Bronchial epithelial cell (primary cell): ENCODE results near the gene SRP19. TPM values are rescaled to one million over a fixed set of nuclear protein-coding genes. Genes with fewer than 3 reads are reported as not detected.
"Not testable (repeated sequence)": the region's sequence is repeated elsewhere in the genome, so short reads cannot be mapped to it uniquely, and the experiment has no call there.

Experiments
- DNase-seq: peaks from one replicate; pipeline ENCODE4 v3.0.0-alpha.2; 2010; ENCODE audit warnings: low read depth
- FAIRE-seq: peaks from 2 replicates; lab custom pipeline; 2011; peaks lifted over from hg19 to GRCh38; lab: Jason Lieb, UNC
- H3K27me3 ChIP-seq: 2 replicates; pipeline ENCODE4 v1.5.1; 2011; ENCODE audit warnings: low read length; ENCODE audit not compliant: control insufficient read depth, insufficient read depth
- H3K36me3 ChIP-seq: 2 replicates; pipeline ENCODE4 v1.5.1; 2011; ENCODE audit warnings: low read length; ENCODE audit not compliant: control insufficient read depth, insufficient read depth
- H3K4me3 ChIP-seq: 2 replicates; pipeline ENCODE4 v1.5.1; 2011; ENCODE audit warnings: mild to moderate bottlenecking, low read depth, low read length, control low read depth
- CTCF ChIP-seq: IDR thresholded peaks from 2 replicates; pipeline ENCODE4 v1.5.1; 2011; ENCODE audit warnings: mild to moderate bottlenecking, moderate library complexity, low read length, control low read depth, inconsistent platforms; ENCODE audit not compliant: insufficient read depth, severe bottlenecking
- total RNA-seq: library from RNA; depleted of rRNA; stranded (reverse); fragments of >200 nt; gene quantifications from 2 replicates; pipeline ENCODE4 v1.2.1, GENCODE V29; 2014

The SRP19 gene
- total RNA-seq, 1 donor from 2014 or later, result 109 TPM

- DNase-seq (no peak), FAIRE-seq (no peak)
- no peaks in the 10 kb centered on the region for H3K27me3 ChIP-seq
- no peak overlapping the region for H3K4me3 ChIP-seq
- no peak for TF ChIP-seq CTCF
- H3K36me3 ChIP-seq, result peaks cover 11% of the 10 kb centered on the region
These were observed 34.6 kb downstream of the SRP19 start for GRCh38 chr5:112895682-112896081.

- H3K27me3 ChIP-seq, result no peaks in the 10 kb centered on the region
- TF ChIP-seq CTCF, result no peak
- FAIRE-seq (no peak), DNase-seq (no peak)
- no peak overlapping the region for H3K4me3 ChIP-seq
- peaks cover 8% of the 10 kb centered on the region for H3K36me3 ChIP-seq
These were observed 41.5 kb downstream of the SRP19 start for GRCh38 chr5:112902561-112902960.

- not testable (repeated sequence) for DNase-seq, FAIRE-seq, H3K4me3 ChIP-seq, H3K27me3 ChIP-seq
- H3K36me3 ChIP-seq, result peaks cover 13% of the 10 kb centered on the region
These were observed 43.9 kb downstream of the SRP19 start for GRCh38 chr5:112904996-112905395.

- FAIRE-seq, result no peak
- Histone ChIP-seq H3K4me3 (no peak overlapping the region), H3K27me3 (no peaks in the 10 kb centered on the region), H3K36me3 (peaks cover 14% of the 10 kb centered on the region)
- no peak for TF ChIP-seq CTCF
- DNase-seq, result no peak
These were observed 45.5 kb downstream of the SRP19 start for GRCh38 chr5:112906637-112907036.

GRCh38 chr5:112907166-112907631 is 46.1 kb downstream of the SRP19 start:
- peaks cover 14% of the 10 kb centered on the region for H3K36me3 ChIP-seq
- no peak overlapping the region for H3K4me3 ChIP-seq
- no peak for FAIRE-seq
- H3K27me3 ChIP-seq, result no peaks in the 10 kb centered on the region
- no peak for DNase-seq
- no peak for TF ChIP-seq CTCF

- no peak overlapping the region for H3K4me3 ChIP-seq
- FAIRE-seq (no peak), DNase-seq (no peak)
- H3K36me3 ChIP-seq, result peaks cover 14% of the 10 kb centered on the region
- H3K27me3 ChIP-seq, result no peaks in the 10 kb centered on the region
- TF ChIP-seq CTCF, result no peak
These were observed 47.8 kb downstream of the SRP19 start for GRCh38 chr5:112908854-112909253.
